Measurements from ENCODE around the gene PCDHGA4. TPM values are rescaled to one million over a fixed set of nuclear protein-coding genes. Genes with fewer than 3 reads are reported as not detected.

PCDHGA4 gene
- total RNA-seq, 2 donors from 2014 or later = 0.86 to 5.0 TPM

DNA sequence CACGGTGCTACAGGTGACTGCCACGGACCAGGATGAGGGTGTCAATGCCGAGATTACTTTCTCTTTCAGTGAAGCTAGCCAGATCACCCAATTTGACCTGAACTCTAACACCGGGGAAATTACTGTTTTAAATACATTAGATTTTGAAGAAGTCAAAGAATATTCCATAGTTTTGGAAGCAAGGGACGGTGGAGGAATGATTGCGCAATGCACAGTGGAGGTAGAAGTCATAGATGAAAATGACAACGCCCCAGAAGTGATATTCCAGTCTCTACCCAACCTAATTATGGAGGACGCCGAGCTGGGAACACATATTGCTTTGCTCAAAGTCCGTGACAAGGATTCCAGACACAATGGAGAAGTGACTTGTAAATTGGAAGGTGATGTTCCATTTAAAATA is 33.8 kb downstream of the PCDHGA4 start:
- H3K4me3 Mint-ChIP-seq = peak overlapping the region; percentile 77

DNA sequence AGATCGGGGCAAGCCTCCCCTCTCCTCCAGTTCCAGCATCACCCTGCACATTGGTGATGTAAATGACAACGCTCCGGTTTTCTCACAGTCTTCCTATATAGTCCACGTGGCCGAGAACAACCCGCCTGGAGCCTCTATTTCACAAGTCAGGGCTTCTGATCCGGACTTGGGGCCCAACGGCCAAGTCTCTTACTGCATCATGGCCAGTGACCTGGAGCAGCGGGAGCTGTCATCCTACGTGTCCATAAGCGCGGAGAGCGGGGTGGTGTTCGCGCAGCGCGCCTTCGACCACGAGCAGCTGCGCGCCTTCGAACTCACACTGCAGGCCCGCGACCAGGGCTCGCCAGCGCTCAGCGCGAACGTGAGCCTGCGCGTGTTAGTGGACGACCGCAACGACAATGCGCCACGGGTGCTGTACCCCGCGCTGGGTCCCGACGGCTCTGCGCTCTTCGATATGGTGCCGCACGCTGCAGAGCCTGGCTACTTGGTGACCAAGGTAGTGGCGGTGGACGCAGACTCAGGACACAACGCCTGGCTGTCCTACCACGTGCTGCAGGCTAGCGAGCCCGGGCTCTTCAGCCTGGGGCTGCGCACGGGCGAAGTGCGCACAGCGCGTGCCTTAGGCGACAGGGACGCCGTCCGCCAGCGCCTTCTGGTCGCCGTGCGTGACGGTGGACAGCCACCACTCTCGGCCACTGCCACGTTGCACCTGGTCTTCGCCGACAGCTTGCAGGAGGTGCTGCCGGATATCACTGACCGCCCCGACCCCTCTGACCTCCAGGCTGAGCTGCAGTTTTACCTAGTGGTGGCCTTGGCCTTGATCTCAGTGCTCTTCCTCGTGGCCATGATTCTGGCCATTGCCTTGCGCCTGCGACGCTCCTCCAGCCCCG is 34.6 kb downstream of the PCDHGA4 start:
- H3K4me1 ChIP-seq (ENCODE audit: control insufficient read depth, insufficient read depth, low read length) = no peaks in the 10 kb centered on the region
- Mint-ChIP-seq H3K27ac (no peak overlapping the region), H3K4me3 (no peak overlapping the region), H3K36me3 (ENCODE audit: low read depth) (peaks cover 53% of the 10 kb centered on the region), H3K4me1 (no peaks in the 10 kb centered on the region), H3K27me3 (ENCODE audit: insufficient read depth) (peaks cover 11% of the 10 kb centered on the region), H3K9me3 (peaks cover 76% of the 10 kb centered on the region)
- no peaks in the 10 kb centered on the region for H3K27me3 ChIP-seq (ENCODE audit: control insufficient read depth, insufficient read depth, low read length, poor library complexity, severe bottlenecking)
- no peak overlapping the region for H3K27ac ChIP-seq (ENCODE audit: low read depth, low read length)
- H3K9me3 ChIP-seq (ENCODE audit: control insufficient read depth, low read length) = peaks cover 64% of the 10 kb centered on the region
- TF ChIP-seq, protein P1, sequence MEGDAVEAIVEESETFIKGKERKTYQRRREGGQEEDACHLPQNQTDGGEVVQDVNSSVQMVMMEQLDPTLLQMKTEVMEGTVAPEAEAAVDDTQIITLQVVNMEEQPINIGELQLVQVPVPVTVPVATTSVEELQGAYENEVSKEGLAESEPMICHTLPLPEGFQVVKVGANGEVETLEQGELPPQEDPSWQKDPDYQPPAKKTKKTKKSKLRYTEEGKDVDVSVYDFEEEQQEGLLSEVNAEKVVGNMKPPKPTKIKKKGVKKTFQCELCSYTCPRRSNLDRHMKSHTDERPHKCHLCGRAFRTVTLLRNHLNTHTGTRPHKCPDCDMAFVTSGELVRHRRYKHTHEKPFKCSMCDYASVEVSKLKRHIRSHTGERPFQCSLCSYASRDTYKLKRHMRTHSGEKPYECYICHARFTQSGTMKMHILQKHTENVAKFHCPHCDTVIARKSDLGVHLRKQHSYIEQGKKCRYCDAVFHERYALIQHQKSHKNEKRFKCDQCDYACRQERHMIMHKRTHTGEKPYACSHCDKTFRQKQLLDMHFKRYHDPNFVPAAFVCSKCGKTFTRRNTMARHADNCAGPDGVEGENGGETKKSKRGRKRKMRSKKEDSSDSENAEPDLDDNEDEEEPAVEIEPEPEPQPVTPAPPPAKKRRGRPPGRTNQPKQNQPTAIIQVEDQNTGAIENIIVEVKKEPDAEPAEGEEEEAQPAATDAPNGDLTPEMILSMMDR (conservative IDR thresholded peaks at IDR 0.05) = no peak
- no peak for DNase-seq
- H3K4me3 ChIP-seq (ENCODE audit: low read length) = no peak overlapping the region
- no peaks in the 10 kb centered on the region for H3K36me3 ChIP-seq (ENCODE audit: control insufficient read depth, insufficient read depth, low read length)
- H3K9ac ChIP-seq (ENCODE audit: extremely low read depth, low read length, poor library complexity, severe bottlenecking) = no peak overlapping the region
- WGBS, 2 experiments (ENCODE audit: insufficient coverage in 1 of 2, insufficient read length in 1 of 2) = 94 to 96% methylated on average over 74 to 77 of the region's 77 CpGs

More for the DNA sequence above, 33.8 kb downstream of the PCDHGA4 start:
- no peaks in the 10 kb centered on the region for H3K36me3 ChIP-seq (ENCODE audit: control insufficient read depth, insufficient read depth, low read length)
- no peaks in the 10 kb centered on the region for H3K27me3 ChIP-seq (ENCODE audit: control insufficient read depth, insufficient read depth, low read length, poor library complexity, severe bottlenecking)
- DNase-seq = no peak
- H3K9me3 ChIP-seq (ENCODE audit: control insufficient read depth, low read length) = peaks cover 65% of the 10 kb centered on the region
- H3K4me1 ChIP-seq (ENCODE audit: control insufficient read depth, insufficient read depth, low read length) = no peaks in the 10 kb centered on the region
- TF ChIP-seq, protein P1 (conservative IDR thresholded peaks at IDR 0.05) = no peak
- Mint-ChIP-seq H3K36me3 (ENCODE audit: low read depth) (peaks cover 51% of the 10 kb centered on the region), H3K27me3 (ENCODE audit: insufficient read depth) (peaks cover 11% of the 10 kb centered on the region), H3K9me3 (peaks cover 76% of the 10 kb centered on the region), H3K27ac (no peak overlapping the region), H3K4me1 (no peaks in the 10 kb centered on the region)
- WGBS, 2 experiments (ENCODE audit: insufficient coverage in 1 of 2, insufficient read length in 1 of 2) = 92 to 95% methylated on average over 5 to 10 of the region's 10 CpGs
- H3K27ac ChIP-seq (ENCODE audit: low read depth, low read length) = no peak overlapping the region
- no peak overlapping the region for H3K9ac ChIP-seq (ENCODE audit: extremely low read depth, low read length, poor library complexity, severe bottlenecking)
- H3K4me3 ChIP-seq (ENCODE audit: low read length) = peak overlapping the region; percentile 35

DNA sequence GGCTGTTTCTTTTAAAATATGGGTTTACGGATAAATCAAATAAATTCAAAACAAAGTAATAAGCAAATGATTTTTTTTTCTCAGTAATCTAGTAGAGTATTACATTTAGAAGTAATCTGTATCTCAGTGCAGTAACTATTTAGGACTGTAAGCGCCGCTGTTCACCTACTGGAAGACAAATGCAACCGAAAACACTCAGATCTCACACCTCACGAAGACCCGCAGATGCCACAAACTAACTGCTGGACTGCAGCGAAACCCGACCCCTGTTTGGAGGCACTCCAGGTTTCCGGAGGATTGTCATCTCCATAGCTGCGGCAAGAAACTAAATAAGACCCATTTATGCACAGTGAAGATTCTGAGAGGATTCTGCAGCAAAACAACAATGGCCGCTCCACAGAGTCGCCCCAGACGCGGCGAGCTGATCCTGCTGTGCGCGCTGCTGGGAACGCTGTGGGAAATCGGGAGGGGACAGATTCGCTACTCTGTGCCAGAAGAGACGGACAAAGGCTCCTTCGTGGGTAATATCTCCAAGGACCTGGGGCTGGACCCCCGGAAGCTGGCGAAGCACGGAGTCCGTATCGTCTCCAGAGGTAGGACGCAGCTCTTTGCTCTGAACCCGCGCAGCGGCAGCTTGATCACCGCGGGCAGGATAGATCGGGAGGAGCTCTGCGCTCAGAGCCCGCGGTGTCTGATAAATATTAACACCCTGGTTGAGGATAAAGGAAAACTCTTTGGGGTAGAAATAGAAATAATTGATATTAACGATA is 37.8 kb downstream of the PCDHGA4 start, which contains the start of gene PCDHGA8:
Gene PCDHGA8 (plus strand): TSS at position 205 of the 770 bp plus-strand sequence. CDS start 181 bp downstream, at position 386.
- TF ChIP-seq, protein P1 (conservative IDR thresholded peaks at IDR 0.05) = no peak
- H3K9me3 ChIP-seq (ENCODE audit: control insufficient read depth, low read length) = peaks cover 68% of the 10 kb centered on the region
- no peak within 1 kb of the TSS for H3K27ac Mint-ChIP-seq

More for the DNA sequence above, 37.8 kb downstream of the PCDHGA4 start, which contains the start of gene PCDHGA8:
- Histone ChIP-seq H3K27ac (ENCODE audit: low read depth, low read length) (no peak within 1 kb of the TSS), H3K4me3 (ENCODE audit: low read length) (peak within 1 kb of the TSS; percentile 20), H3K36me3 (ENCODE audit: control insufficient read depth, insufficient read depth, low read length) (no peaks in the 10 kb centered on the region), H3K9ac (ENCODE audit: extremely low read depth, low read length, poor library complexity, severe bottlenecking) (no peak within 1 kb of the TSS), H3K4me1 (ENCODE audit: control insufficient read depth, insufficient read depth, low read length) (no peaks in the 10 kb centered on the region), H3K27me3 (ENCODE audit: control insufficient read depth, insufficient read depth, low read length, poor library complexity, severe bottlenecking) (no peaks in the 10 kb centered on the region)
- peaks cover 11% of the 10 kb centered on the region for H3K27me3 Mint-ChIP-seq (ENCODE audit: insufficient read depth)
- DNase-seq = no peak
- H3K4me1 Mint-ChIP-seq = no peaks in the 10 kb centered on the region
- WGBS, 2 experiments (ENCODE audit: insufficient coverage in 1 of 2, insufficient read length in 1 of 2) = 95 to 98% methylated on average over 28 to 38 of the region's 38 CpGs
- H3K36me3 Mint-ChIP-seq (ENCODE audit: low read depth) = peaks cover 65% of the 10 kb centered on the region
- peaks cover 89% of the 10 kb centered on the region for H3K9me3 Mint-ChIP-seq
- H3K4me3 Mint-ChIP-seq = no peak within 1 kb of the TSS

Measured in endodermal cell (in vitro differentiated cells).